GM19099 (cell line): ENCODE results near the gene IL3.

ENCODE experiments used
- POLR2A ChIP-seq: IDR thresholded peaks from 3 replicates; pipeline ENCODE4 v1.6.1; 2011; ENCODE audit warnings: low read depth; ENCODE audit not compliant: insufficient read length; ENCODE audit errors: extremely low read depth

The IL3 gene

GRCh38 chr5:132099076-132099748 lies 38.8 kb downstream of the IL3 start:
- no peak for TF ChIP-seq POLR2A

GRCh38 chr5:132099905-132100304 lies 39.5 kb downstream of the IL3 start:
- no peak for TF ChIP-seq POLR2A

- TF ChIP-seq POLR2A = no peak
These were observed 40.3 kb downstream of the IL3 start for GRCh38 chr5:132100672-132101261.

- no peak for TF ChIP-seq POLR2A
These were observed 41.0 kb downstream of the IL3 start for GRCh38 chr5:132101385-132101880.

- no peak for TF ChIP-seq POLR2A
These were observed 41.7 kb downstream of the IL3 start for GRCh38 chr5:132102101-132102701.

- TF ChIP-seq POLR2A = no peak
These were observed 42.5 kb downstream of the IL3 start for GRCh38 chr5:132102944-132103331.

GRCh38 chr5:132103332-132103951 lies 43.0 kb downstream of the IL3 start:
- no peak for TF ChIP-seq POLR2A

- no peak for TF ChIP-seq POLR2A
These were observed 43.5 kb downstream of the IL3 start for GRCh38 chr5:132103969-132104391.

- no peak for TF ChIP-seq POLR2A
These were observed 44.1 kb downstream of the IL3 start for GRCh38 chr5:132104556-132104955.

GRCh38 chr5:132105688-132106087 lies 45.2 kb downstream of the IL3 start:
- TF ChIP-seq POLR2A = no peak

GRCh38 chr5:132109494-132110053 lies 49.1 kb downstream of the IL3 start:
- no peak for TF ChIP-seq POLR2A

GRCh38 chr5:132110195-132110594 lies 49.7 kb downstream of the IL3 start:
- TF ChIP-seq POLR2A = no peak

GRCh38 chr5:132110930-132111329 lies 50.5 kb downstream of the IL3 start:
- no peak for TF ChIP-seq POLR2A

GRCh38 chr5:132112111-132112510 lies 51.7 kb downstream of the IL3 start:
- no peak for TF ChIP-seq POLR2A
